Lower leg skin (tissue), 3 donors: Measurements from ENCODE around the gene SPAG17.

Source experiments
- CTCF ChIP-seq, 3 donors: fragments of 450-650 bp; IDR thresholded peaks; one replicate each; pipeline ENCODE4 v1.5.1; 2016; ENCODE audit warnings: antibody characterized with exemption in 3 of 3, mild to moderate bottlenecking in 3 of 3, moderate library complexity in 2 of 3
- POLR2A ChIP-seq, 2 donors: fragments of 450-650 bp; IDR thresholded peaks; one replicate each; pipeline ENCODE4 v1.6.1; 2016 to 2017; ENCODE audit warnings: antibody characterized with exemption in 2 of 2, mild to moderate bottlenecking in 1 of 2, moderate library complexity in 1 of 2

- TF ChIP-seq CTCF (IDR thresholded peaks at IDR 0.05) (no peak), POLR2A (IDR thresholded peaks at IDR 0.05) (no peak)
These were observed 32.3 kb upstream of the SPAG17 start for GRCh38 chr1:118217141-118217838.
